HepG2 (cell line): Measurements from ENCODE around the gene GTPBP6. TPM values are rescaled to one million over a fixed set of nuclear protein-coding genes. Genes with fewer than 3 reads are reported as not detected.

Source experiments
- AGO2 ChIP-seq: fragments of 200-400 bp; formaldehyde crosslinking; optimal IDR thresholded peaks from 2 replicates; pipeline ENCODE3; 2017; ENCODE audit warnings: mild to moderate bottlenecking, low read depth, low read length, moderate library complexity
- GABPB1 ChIP-seq: IDR thresholded peaks from 2 replicates; pipeline ENCODE4 v1.6.1; 2016; ENCODE audit warnings: mild to moderate bottlenecking, missing genetic modification reagents, moderate library complexity, missing compliant biosample characterization
- KLF13 ChIP-seq: sonication (generic); formaldehyde crosslinking; IDR thresholded peaks from 2 replicates; pipeline ENCODE4 v1.4.0; 2020; ENCODE audit warnings: mild to moderate bottlenecking, missing genetic modification reagents
- KLF16 ChIP-seq, 2 experiments: sonication (generic) in 1 of 2; formaldehyde crosslinking in 1 of 2; IDR thresholded peaks; 2 replicates each; pipeline versions ENCODE4 v1.6.1 to v1.8.0; 2016 to 2023; ENCODE audit warnings: missing genetic modification reagents in 2 of 2, missing compliant biosample characterization in 1 of 2
- KLF6 ChIP-seq: IDR thresholded peaks from 2 replicates; pipeline ENCODE4 v1.8.0; 2016; ENCODE audit warnings: missing biosample characterization, missing genetic modification reagents
- MED1 ChIP-seq: sonication (generic); formaldehyde crosslinking; IDR thresholded peaks from 2 replicates; pipeline ENCODE4 v1.4.0; 2020; ENCODE audit warnings: missing genetic modification reagents
- NFE2 ChIP-seq: sonication (generic); formaldehyde crosslinking; IDR thresholded peaks from 2 replicates; pipeline ENCODE4 v1.4.0; 2020; ENCODE audit warnings: missing genetic modification reagents
- ZNF30 ChIP-seq: sonication (generic); formaldehyde crosslinking; IDR thresholded peaks from 2 replicates; pipeline ENCODE4 v1.5.0; 2020; ENCODE audit warnings: mild to moderate bottlenecking, missing genetic modification reagents
- ZNF879 ChIP-seq: sonication (generic); formaldehyde crosslinking; IDR thresholded peaks from 2 replicates; pipeline ENCODE4 v1.8.1; 2023; ENCODE audit warnings: missing genetic modification reagents
- ZSCAN12 ChIP-seq: sonication (generic); formaldehyde crosslinking; IDR thresholded peaks from 2 replicates; pipeline ENCODE4 v1.9.0; 2021; ENCODE audit warnings: mild to moderate bottlenecking, missing genetic modification reagents
- polyA plus RNA-seq, 8 experiments: library from polyadenylated mRNA; depleted of rRNA in 3 of 8; stranded (reverse) in 7 of 8; unstranded in 1 of 8; fragments of >200 nt; fragmentation: Illumina TruSeq in 4 of 8; extraction: Trizol in 4 of 8; gene quantifications; 2 replicates each; pipeline versions ENCODE4 v1.2.1 to v1.2.3, GENCODE V29; 2011 to 2016; ENCODE audit warnings: low read depth in 4 of 8, missing spikeins in 1 of 8, mixed read lengths in 1 of 8; ENCODE audit not compliant: insufficient read depth in 1 of 8
- total RNA-seq, 5 experiments: library from RNA; depleted of rRNA; stranded (reverse); fragments of >200 nt; fragmentation: Illumina TruSeq; extraction: Trizol; gene quantifications; 2 replicates each; pipeline ENCODE4 v1.2.3, GENCODE V29; 2016; ENCODE audit warnings: low read depth in 1 of 5
- TF ChIP-seq, protein P1 (sequence below): sonication (generic); formaldehyde crosslinking; IDR thresholded peaks from one replicate; pipeline ENCODE4 v1.5.1; 2020; ENCODE audit warnings: mild to moderate bottlenecking, missing genetic modification reagents; ENCODE audit errors: not compliant biosample characterization
- TF ChIP-seq, protein P2 (sequence below): sonication (generic); formaldehyde crosslinking; IDR thresholded peaks from 2 replicates; pipeline ENCODE4 v1.4.0; 2020; ENCODE audit warnings: missing genetic modification reagents, mild to moderate bottlenecking, borderline replicate concordance
- TF ChIP-seq, protein P3 (sequence below): sonication (generic); formaldehyde crosslinking; IDR thresholded peaks from 2 replicates; pipeline ENCODE4 v1.4.0; 2020; ENCODE audit warnings: mild to moderate bottlenecking, missing genetic modification reagents
- TF ChIP-seq, protein P4 (sequence below): conservative IDR thresholded peaks from 2 replicates; pipeline ENCODE4 v1.6.1; 2018; ENCODE audit warnings: missing genetic modification reagents

GTPBP6 gene
- total and polyA plus RNA-seq, 2 of the 13 experiments (the other 11 are each of a cell fraction or from before 2014, with no cell fraction given): 20.2 to 39.6 TPM

DNA sequence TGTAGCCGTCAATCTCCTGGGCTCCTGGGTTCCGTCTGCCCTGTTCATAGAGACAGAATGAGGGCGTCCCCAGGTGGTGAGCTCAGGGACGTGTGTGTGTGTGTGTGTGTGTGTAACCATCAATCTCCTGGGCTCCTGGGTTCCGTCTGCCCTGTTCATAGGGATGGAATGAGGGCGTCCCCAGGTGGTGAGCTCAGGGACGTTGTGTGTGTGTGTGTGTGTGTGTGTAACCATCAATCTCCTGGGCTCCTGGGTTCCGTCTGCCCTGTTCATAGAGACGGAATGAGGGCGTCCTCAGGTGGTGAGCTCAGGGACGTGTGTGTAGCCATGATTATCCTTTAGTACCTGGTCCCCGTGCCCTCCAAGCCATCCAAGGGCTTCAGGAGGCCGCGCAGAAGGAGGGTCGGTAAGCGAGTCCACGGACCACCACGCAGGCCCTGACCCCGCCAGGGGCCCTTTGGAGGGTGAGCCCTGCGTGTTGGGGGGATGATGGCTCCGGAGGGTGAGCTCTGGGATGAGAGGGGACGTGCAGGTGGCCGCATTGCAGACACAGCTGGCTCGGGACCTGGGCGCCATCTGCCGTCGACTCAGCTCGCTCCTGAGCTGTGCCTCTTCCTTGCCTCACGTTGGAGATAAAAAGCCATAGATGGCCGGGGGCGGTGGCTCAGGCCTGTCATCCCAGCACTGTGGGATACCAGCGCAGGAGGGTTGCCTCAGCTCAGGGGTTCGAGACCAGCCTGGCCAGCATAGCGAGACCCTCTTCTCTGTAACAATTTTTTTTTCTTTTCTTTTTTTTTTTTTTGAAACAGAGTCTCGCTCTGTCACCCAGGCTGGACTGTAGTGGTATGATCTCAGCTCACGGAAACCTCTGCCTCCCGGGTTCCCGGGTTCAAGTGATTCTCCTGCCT lies 5.4 kb upstream of the GTPBP6 start (continued):
- TF ChIP-seq, protein P1, sequence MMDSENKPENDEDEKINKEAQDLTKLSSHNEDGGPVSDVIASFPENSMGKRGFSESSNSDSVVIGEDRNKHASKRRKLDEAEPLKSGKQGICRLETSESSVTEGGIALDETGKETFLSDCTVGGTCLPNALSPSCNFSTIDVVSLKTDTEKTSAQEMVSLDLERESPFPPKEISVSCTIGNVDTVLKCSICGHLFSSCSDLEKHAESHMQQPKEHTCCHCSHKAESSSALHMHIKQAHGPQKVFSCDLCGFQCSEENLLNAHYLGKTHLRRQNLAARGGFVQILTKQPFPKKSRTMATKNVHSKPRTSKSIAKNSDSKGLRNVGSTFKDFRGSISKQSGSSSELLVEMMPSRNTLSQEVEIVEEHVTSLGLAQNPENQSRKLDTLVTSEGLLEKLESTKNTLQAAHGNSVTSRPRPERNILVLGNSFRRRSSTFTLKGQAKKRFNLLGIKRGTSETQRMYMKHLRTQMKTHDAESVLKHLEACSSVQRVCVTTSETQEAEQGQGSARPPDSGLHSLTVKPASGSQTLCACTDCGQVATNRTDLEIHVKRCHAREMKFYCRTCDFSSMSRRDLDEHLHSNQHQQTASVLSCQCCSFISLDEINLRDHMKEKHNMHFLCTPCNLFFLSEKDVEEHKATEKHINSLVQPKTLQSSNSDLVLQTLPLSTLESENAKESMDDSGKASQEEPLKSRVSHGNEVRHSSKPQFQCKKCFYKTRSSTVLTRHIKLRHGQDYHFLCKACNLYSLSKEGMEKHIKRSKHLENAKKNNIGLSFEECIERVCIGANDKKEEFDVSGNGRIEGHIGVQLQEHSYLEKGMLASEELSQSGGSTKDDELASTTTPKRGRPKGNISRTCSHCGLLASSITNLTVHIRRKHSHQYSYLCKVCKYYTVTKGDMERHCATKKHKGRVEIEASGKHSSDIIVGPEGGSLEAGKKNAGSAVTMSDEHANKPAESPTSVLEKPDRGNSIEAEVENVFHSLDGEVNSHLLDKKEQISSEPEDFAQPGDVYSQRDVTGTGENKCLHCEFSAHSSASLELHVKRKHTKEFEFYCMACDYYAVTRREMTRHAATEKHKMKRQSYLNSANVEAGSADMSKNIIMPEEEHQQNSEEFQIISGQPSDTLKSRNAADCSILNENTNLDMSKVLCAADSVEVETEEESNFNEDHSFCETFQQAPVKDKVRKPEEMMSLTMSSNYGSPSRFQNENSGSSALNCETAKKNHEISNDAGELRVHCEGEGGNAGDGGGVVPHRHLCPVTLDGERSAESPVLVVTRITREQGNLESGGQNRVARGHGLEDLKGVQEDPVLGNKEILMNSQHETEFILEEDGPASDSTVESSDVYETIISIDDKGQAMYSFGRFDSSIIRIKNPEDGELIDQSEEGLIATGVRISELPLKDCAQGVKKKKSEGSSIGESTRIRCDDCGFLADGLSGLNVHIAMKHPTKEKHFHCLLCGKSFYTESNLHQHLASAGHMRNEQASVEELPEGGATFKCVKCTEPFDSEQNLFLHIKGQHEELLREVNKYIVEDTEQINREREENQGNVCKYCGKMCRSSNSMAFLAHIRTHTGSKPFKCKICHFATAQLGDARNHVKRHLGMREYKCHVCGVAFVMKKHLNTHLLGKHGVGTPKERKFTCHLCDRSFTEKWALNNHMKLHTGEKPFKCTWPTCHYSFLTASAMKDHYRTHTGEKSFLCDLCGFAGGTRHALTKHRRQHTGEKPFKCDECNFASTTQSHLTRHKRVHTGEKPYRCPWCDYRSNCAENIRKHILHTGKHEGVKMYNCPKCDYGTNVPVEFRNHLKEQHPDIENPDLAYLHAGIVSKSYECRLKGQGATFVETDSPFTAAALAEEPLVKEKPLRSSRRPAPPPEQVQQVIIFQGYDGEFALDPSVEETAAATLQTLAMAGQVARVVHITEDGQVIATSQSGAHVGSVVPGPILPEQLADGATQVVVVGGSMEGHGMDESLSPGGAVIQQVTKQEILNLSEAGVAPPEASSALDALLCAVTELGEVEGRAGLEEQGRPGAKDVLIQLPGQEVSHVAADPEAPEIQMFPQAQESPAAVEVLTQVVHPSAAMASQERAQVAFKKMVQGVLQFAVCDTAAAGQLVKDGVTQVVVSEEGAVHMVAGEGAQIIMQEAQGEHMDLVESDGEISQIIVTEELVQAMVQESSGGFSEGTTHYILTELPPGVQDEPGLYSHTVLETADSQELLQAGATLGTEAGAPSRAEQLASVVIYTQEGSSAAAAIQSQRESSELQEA: no peak
- TF ChIP-seq ZNF879 (no peak), MED1 (CRISPR knock-in tag) (peak; percentile 45; the same call in 1 of the 2 replicates), KLF6 (CRISPR knock-in tag) (no peak), KLF13 (CRISPR knock-in tag) (no peak), GABPB1 (CRISPR knock-in tag) (no peak; the same call in 1 of the 2 replicates), ZNF30 (no peak), KLF16 (CRISPR knock-in tag; IDR thresholded peaks at IDR 0.05) (no peak), AGO2 (peak; percentile 82), NFE2 (no peak), ZSCAN12 (CRISPR knock-in tag) (no peak)
- TF ChIP-seq, protein P2, sequence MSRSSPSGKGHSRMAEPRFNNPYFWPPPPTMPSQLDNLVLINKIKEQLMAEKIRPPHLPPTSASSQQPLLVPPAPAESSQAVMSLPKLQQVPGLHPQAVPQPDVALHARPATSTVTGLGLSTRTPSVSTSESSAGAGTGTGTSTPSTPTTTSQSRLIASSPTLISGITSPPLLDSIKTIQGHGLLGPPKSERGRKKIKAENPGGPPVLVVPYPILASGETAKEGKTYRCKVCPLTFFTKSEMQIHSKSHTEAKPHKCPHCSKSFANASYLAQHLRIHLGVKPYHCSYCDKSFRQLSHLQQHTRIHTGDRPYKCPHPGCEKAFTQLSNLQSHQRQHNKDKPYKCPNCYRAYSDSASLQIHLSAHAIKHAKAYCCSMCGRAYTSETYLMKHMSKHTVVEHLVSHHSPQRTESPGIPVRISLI: no peak
- TF ChIP-seq, protein P3, sequence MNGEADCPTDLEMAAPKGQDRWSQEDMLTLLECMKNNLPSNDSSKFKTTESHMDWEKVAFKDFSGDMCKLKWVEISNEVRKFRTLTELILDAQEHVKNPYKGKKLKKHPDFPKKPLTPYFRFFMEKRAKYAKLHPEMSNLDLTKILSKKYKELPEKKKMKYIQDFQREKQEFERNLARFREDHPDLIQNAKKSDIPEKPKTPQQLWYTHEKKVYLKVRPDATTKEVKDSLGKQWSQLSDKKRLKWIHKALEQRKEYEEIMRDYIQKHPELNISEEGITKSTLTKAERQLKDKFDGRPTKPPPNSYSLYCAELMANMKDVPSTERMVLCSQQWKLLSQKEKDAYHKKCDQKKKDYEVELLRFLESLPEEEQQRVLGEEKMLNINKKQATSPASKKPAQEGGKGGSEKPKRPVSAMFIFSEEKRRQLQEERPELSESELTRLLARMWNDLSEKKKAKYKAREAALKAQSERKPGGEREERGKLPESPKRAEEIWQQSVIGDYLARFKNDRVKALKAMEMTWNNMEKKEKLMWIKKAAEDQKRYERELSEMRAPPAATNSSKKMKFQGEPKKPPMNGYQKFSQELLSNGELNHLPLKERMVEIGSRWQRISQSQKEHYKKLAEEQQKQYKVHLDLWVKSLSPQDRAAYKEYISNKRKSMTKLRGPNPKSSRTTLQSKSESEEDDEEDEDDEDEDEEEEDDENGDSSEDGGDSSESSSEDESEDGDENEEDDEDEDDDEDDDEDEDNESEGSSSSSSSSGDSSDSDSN (CRISPR knock-in tag): 0 out of 2 replicates have a peak, but pooled peaks have one; percentile 37
- TF ChIP-seq, protein P4, sequence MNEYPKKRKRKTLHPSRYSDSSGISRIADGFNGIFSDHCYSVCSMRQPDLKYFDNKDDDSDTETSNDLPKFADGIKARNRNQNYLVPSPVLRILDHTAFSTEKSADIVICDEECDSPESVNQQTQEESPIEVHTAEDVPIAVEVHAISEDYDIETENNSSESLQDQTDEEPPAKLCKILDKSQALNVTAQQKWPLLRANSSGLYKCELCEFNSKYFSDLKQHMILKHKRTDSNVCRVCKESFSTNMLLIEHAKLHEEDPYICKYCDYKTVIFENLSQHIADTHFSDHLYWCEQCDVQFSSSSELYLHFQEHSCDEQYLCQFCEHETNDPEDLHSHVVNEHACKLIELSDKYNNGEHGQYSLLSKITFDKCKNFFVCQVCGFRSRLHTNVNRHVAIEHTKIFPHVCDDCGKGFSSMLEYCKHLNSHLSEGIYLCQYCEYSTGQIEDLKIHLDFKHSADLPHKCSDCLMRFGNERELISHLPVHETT (CRISPR knock-in tag): no peak
